Activated CD8-positive, alpha-beta memory T cell treated with anti-CD3 and anti-CD28 coated beads for 24 hours (primary cell): Measurements from ENCODE around the gene RPH3AL.

ENCODE experiments used
- DNase-seq: peaks from one replicate; pipeline ENCODE4 v3.0.0-alpha.2; 2020

The RPH3AL gene

DNA sequence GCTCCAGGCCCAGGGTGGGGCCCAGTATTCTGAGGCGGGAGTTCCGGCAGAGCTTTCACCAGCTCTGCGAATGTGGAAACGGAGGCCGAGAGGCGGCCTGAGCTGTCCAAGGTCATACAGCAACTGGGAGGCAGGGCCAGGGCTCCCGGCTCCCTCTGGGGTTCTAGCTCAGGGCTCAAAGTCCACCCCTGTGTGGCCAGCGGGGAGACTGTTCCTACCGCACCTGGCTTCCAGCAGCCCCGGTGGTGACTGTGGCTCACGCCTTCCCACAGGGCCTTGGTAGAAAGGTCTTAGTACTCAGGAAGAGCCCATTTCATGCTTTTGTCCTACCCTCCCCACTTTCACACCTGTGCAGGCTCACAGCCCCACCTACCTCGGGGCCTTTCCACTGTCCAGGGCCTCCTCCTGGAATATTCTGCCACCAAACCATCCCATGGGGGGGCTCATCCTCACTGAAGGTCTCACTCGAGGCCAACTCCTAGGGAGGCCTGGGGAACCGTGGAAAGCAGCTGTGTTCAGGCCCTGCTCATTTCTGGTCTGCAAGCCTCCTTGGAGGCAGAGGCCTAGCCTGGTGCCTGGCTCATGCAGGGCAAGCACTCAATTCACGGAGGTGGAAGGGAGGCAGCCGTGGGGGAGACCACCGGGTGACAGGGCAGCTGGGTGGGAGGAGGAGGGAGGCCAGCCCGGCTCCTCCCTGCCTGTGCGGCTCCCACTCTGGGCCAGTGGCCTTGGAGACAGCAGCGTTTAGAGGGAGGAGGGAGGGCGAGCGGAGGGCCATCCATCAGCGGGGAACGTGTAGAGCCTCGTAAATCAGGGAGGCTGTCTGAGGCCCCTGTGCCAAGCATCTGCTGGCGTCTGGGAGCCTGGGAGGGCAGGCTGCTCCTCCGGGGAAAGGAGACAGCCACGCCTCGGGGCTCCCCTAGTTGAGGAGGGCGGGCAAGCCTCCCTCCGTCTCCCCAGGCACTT lies 158.5 kb downstream of the RPH3AL start:
- no peak for DNase-seq

DNA sequence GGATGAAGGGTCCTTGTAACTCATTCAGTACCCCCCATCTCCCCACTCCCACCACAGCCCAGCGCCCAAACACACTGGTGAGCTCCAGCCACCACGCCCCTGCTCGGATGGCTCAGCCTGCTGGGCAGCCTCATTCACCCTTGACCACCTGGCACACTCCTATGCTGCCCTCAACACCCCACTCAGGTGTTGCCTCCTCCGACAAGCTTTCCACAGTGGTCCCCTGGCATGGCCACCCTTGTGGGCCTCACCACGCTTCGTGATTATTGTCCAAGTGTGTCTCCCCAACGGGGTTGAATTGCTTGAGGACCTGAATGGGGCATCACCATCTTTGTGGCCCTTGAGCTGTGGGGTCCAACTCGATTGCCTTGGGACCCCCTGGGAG lies 159.2 kb downstream of the RPH3AL start:
- DNase-seq, result no peak

DNA sequence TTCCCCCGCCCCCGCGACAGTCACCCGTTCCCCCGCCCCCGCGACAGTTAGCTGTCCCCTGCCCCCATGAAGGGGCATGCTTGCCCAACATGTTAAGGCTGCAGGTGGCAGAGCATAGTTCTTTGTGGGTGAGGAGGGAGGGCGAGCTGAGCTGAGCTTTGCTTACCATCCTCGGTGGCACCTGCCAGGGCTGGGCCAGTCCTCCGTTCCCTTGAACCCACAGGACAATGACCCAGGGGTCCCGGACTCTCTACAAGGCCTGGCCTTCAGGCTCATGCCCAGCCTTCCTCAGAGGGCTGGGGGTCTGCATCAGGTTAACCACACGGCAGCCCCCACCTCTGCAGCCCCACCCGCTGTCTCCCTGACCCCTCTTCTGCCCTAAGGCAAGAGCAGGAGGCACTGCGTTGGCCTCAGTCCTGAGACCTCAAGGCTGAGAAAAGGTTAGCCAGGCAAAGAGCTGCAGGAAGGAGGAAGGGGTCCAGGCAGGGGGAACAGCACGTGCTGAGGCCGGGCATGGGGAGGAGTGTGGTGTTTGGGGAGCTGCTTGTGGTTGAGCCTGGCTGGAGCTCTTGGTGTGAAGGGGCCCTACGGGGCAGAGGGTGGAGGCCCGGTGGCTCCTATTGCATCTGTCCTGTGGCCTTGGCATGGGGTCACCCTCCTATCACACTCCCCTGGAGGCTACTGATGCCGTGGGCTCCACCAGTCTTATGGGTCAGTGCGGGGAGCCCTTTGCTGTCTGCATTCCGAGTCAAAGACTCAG lies 159.8 kb downstream of the RPH3AL start:
- no peak for DNase-seq

DNA sequence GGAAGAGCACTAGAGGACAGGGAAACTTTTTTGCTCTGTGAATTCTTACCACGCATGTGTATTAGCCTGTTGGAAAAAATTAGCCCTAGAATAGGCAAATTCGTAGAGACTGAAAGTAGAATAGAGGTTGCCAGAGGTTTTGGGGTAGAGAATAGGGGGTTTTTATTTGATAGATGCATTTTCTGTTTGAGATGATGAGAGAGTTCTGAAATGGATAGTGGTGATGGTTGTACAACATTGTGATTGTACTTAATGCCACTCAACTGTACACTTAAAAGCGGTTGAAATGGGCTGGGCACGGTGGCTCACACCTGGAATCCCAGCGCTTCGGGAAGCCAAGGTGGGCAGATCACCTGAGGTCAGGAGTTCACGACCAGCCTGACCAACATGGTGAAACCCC lies 163.2 kb downstream of the RPH3AL start:
- no peak for DNase-seq

DNA sequence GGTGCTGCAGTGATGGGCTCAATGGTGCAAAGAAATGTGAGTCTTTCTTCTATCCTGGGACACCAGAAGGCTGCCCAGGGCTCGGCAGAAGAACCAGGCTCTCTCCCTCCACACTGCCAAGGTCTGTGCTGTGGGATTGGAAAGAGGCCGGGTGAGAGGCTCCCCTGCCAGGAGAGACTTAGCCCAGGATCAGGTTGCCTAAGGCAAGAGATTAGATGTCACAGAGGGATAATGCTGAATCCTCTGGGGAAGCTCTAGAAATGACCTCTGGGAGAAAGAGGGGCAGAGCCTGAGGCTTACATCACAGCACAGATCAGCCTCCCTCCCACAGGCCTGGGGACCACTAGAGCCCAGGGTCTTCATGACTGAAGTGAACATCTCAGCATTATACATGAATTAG lies 165.5 kb downstream of the RPH3AL start:
- DNase-seq, result no peak

DNA sequence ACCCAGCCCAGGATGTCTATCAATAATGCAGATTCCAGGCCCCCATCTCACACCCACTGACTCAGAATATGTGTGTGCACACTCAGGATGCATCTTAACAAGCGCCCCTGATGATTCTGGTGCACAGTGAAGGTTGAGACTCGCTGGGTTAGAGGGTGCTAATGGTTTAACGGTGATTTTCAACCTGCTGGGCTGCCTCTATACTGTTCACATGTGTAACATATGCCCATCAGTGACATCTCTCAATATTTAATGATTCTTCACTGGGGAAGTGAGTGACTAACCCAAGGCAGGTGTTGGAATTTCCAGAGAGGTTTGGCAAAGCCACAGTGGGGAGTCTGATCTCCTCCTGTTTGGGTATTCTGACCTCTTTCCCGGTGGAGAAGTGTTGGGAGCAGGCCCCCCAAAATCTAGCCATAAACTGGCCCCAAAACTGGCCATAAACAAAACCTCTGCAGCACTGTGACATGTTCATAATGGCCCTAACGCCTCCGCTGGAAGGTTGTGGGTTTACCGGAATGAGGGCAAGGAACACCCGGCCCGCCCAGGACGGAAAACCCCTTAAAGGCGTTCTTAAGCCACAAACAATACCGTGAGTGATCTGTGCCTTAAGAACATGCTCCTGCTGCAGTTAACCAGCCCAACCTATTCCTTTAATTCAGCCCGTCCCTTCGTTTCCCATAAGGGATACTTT lies 167.0 kb downstream of the RPH3AL start:
- no peak for DNase-seq

DNA sequence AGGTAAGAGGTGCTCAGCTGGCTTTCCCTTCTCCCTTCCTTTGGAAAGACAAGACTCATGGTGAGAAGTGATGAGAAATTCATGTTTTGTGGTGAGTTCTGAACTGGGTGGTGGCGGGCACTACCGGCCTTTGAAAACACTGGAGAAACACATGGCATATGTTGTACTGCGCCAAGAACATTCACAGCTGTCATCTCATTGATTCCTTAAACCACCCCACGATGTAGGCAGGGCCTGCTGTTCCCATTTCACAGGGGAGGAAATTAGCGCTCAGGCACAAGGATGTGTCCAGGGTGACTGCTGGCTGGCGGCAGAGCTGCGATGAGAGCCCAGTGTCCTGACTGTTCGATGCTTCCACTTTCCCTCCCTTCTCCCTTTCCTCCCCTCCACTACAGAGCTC lies 169.6 kb downstream of the RPH3AL start:
- DNase-seq, result no peak

DNA sequence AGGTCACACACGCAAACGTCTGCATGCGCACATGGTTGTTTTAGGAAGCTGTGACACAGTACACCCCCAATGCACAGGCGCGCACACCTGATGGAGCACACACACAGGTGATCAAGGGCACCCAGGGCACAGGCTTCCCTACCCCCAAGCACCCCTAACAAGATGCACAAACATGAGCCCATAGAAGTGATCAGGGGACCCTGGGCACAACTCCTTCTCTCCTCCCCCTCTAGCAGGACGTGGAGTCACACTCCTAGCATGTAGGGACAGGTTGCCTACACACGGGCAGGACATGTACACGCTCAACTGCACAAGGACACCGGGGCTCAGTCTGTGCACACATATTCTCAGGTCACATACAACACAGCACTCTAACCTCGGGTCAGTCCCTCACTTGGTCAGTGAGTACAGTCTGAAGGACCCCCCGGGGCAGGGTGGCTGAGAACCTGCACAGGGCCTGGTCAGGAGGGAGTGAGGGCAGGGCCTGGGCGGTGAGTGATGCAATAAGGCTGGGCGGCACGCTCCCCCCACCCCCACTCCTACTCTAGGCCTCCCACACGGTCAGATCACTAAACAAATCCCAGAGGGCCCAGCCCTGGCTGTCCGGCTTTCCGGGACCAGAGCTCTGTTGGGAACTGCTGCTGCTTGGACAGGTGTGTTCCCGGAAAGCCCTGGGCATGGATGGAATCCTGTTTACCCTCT lies 170.4 kb downstream of the RPH3AL start:
- no peak for DNase-seq

DNA sequence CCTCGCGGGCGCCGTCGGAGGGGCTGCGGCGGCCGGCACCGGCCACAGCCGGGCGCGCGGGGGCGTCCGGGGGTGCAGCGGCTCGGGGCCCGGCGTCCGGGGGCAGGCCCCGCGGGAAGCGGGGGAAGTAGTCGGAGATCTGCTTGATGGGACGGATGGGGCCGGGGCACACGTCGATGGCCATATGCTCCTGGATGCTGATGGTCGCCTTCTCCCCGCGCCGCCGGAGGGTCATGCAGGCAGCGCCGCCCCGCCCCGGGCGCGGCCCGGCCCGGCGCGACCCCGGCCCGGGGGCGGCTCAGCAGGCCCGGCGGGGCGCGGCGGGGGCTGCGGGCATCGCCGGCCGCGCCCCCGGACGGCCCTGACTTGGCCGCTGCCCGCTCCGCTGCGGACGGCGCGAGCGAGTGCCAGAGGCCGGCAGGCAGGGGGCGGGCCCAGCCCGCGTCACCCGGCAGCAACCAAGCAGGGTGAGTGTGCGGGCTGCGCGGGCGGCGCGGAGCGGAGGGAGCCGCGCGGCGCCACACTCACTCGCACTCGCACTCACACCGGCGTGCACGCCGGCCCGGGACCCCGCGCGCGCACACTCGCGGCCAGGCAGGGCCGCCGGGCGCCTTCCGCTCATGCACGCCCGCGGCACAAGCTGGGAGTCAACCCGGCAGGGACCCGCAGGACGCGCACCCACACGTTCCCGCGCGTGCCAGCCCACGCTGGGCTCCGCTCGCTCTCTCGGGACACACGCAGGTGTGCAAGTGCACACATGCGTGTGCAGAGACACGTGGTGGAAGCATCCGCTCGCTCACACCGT lies 171.2 kb downstream of the RPH3AL start, which contains the start of gene DOC2B:
TSS of gene DOC2B (minus strand) at position 406 of the 805 bp plus-strand sequence. CDS start at position 235, 171 bp downstream.
- DNase-seq, result no peak

DNA sequence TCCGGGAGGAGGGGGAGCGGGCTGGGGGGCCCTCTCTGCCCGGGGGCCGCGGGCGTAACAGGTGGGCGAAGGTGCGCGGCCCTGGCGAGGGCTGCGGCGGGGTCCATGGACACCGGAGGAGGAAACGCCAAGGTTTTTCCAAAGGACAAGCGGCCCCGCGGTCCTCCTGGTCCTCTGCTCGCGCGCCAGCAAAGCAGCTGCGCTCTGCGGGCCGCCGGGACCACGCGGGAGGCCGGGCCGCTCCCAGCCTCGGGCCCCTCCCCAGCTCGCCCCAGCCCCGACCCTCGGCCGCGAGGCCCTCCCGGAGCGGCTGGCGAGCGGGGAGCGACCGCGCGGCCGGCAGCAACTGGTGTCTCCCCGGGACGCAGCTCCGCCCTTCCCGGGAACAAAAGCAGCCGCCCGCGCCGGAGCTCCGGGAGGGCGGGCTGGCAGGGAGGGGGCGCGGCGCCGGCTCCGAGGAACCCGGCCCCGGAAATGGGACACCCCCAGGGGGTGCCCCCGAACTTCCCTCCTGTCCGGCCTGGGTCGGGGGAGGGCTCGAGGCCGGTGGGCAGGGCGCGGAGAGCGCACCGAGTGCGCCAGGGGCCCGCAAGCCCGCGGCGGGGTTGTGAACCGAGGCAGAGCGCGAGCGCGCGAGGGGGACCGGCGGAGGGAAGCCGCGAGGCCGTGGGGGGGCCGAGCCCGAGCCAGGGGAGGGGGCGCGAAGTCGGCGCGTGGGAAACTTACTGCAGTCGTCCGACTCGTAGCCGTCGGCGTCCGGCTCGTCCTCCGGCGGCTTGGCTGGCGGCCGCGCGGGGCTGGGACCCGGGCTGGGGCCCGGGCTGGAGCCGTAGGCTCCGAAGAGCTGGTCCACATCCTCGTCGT lies 172.0 kb downstream of the RPH3AL start:
- no peak for DNase-seq

DNA sequence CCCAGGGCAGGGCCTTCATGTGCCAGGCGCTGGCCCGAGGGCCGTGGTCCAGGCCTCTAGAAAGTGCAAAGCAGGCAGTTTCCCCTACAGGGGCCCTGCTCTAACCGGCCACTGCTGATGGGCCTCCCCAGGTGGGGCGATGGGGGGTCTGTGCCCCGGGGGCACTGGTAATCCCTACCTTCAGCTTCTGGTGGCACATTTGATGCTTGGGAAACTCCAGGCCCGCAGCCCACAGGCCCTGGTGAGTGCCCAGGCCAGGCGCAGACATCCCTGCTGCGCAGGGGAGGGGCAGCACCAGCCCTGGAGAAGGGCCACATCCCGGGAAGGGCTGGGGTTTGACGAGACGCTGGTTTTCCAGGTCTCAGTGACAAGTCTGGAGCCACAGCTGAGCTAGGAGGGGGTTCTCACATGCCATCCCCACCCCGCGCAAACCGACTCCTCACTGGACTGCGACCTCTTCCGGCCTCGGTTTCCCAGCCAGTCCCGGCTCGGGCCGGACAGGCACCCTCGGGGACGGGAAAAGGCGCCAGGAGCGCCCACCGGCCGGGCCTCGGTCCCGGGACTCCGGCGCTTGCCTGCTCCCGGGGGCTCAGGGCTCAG lies 172.7 kb downstream of the RPH3AL start:
- DNase-seq, result no peak

DNA sequence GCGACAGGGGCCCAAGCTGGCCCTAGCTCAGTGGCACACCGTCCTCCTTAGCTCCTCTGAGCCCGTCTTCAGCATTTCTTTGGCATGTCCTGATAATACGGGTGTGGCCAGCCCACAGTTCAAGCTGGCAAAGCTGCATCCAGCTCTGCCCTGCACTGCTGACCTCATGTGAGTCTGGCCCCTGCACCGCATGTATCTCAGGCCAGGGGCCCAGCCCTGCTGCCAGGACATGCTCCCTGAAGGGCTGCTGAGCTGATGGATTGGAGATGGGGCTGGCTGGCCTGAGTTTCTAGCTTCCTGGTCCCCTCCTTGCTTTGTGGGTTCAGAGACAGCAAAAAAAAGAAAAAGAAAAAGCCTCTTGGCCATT lies 173.6 kb downstream of the RPH3AL start:
- DNase-seq, result no peak

DNA sequence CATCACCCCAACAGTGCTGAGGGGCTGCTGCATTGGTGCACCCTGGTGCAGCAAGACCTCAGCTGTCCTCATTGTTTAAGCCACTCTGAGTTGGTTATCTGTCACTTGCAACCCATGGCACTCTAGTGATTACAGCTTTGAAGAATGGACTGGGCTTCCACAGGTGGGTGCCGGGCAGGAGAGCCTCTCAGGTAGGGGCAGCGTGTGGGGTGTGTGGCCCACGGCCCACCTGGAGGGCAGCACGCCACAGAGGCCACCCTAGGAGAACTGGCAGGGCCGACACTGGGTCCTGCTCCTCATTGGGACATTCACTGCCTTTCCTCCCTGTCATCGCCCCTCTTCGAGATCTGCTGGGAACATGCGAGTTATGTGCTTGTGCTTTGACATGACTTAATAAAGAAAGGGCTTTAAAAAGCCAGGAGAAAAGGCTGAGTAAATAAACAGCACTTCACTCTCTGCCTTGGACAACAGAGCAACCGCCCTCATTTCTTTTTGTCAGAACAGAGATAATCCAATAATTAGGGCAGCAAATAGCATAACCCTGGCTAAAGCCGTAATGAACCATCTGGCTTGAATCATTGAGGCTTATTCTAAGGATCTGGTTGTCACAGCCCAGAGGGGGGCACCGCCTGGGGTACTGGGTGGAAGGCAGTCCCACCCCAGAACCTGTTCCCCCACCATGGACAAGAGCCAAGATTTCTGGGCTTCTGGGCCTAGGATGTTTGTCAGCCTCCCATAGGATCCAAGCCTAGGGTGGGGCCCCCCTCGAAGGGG lies 174.1 kb downstream of the RPH3AL start:
- no peak for DNase-seq

DNA sequence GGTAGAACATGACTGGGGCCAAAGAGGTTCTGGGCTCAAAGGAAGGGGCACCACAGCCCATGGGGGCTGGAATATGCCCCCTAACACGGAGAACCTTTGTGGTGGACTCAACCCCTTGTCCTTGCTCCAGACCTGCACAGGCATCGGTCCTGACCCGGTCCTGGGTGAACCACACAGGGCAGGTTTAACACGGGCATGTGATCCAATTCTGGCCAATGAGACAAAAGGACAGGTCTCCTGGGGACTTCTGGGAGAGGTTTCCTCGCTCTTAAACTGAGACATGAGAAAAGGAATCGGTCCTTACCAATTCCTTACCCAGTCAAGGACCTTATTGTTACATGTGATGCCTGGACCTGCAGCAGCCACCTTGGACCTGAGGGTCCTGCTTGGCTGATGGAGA lies 174.8 kb downstream of the RPH3AL start:
- DNase-seq, result no peak

DNA sequence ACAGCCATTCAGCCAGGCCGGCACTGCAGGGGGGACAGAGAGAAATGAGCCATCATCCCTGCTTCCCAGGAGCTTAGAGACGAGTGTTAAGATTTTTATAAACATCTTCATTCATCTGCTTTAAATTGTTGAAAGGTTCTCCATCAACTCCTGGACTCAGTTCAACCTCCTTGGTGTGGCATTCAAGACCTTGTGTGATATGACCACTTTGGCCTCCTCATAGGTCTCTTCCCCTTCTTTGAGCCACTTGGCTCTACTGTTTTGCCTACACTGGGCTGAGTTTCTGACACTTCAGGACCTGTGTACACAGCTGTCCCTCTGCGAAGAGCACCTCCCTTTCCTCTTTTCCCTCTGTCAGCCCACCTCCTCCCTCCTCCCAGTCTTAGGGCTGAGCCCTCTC lies 175.5 kb downstream of the RPH3AL start:
- DNase-seq, result no peak

DNA sequence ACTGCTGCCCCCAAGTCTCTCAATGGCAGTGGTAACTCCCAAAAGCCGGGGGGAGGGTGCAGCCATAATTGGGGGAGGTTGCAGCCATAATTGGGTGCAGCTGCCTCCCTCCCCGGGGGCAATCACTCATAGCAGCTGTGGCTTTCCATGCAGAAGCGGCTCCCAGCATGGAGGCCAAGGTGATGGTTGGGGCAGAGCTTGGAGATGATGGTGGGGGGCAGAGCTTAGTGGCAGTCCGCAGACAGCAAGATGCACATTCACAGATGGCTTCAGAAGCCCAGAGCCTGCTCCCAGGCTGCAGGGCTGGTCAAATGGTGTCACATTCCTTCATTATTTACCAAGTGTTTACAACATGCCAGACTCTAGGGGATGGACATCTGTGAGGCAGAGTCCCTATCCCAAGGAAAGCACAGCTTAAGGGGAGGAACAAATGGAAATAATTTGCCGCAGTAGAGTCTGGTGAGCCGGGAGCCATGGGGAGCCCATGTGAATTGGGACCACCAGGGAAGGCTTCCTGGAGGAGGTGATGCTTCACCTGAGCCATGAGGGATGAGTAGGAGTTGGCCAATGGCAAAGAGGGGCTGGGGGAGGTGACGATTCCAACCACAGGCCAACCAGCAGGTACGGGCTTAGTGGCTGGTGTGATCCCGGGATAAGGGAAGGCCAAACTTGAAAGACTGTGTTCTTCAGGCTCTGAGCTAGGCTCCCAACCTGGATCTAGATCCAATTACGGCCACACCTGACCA lies 179.3 kb downstream of the RPH3AL start:
- no peak for DNase-seq

DNA sequence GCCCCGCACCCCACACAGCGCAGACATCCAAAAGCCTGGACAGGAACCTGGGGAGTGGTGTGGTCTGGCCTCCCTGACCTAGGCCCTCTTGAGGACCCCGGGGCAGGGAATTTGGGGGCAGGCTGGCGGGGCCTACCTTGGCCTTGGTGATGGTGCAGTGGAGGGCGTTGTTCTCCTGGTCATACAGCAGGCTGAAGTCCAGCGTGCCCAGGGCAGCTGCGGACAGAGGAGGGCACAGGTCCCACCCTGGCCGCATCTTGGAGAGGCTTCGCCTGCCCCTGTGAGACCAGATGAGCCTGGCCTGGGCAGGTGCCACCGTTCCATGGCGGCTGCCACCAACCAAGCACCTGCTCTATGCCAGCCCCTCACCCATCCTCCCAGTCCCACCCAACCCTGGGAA lies 180.2 kb downstream of the RPH3AL start:
- no peak for DNase-seq

DNA sequence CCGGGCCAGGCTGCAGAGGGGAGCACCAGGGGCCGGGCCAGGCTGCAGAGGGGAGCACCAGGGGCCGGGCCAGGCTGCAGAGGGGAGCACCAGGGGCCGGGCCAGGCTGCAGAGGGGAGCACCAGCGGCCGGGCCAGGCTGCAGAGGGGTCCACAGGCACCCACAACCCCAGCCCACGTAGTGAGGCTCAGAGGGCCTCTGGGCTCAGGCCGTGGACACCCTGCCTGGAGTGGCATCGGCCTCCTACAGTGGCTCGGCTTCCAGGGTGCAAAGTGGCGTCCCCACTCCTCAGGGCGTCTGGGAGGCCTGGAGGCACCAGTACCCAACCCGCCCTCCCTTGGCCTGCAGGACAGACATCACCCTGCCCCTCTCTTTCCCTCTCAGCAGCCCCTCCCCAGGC lies 180.7 kb downstream of the RPH3AL start:
- DNase-seq, result no peak

DNA sequence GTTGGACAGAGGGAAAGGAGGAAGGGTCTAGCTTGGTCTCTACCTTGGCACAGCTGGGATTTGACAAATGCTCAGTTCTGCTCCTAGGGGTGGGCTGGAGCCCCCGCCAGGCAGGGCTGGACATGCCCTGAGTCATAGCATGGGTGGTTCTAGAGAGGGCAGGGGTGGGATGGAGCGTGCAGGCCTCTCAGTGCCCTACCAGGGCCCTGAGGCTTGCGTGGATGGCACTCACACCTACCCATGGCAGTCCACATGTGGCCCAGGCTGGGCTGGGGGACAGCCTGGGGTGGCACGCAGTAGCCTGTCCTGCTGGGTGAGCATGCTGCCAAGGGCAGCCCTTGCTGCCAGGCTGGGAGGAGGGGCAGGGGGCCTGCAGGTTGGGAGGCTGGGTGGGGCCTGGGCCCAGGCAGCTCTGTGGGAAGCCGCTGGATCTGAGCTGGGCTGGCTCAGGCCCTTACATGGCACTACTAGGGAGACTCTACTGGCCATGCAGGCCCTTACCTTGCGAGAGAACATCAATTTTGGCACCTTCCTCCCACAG lies 182.4 kb downstream of the RPH3AL start:
- DNase-seq, result no peak
